Measurements from ENCODE around the gene GRK3. TPM values are rescaled to one million over a fixed set of nuclear protein-coding genes. Genes with fewer than 3 reads are reported as not detected.
A peak's percentile ranks its signal among the peaks of the same experiment; 100 is the strongest.
"Not testable (repeated sequence)": the region's sequence is repeated elsewhere in the genome, so short reads cannot be mapped to it uniquely, and the experiment has no call there.

The GRK3 gene
- total RNA-seq, 3 donors from 2014 or later: 14.4 to 49.1 (median 16.7) TPM

GRCh38 chr22:25621986-25622385, 57.5 kb downstream of the GRK3 start:
- no peak for DNase-seq (ENCODE audit: low spot score in 2 of 2)
- H3K27ac ChIP-seq: no peak overlapping the region
- H3K9me3 ChIP-seq: no peaks in the 10 kb centered on the region
- TF ChIP-seq POLR2A (IDR thresholded peaks at IDR 0.05) (no peak), CTCF (IDR thresholded peaks at IDR 0.05) (no peak), POLR2AphosphoS5 (IDR thresholded peaks at IDR 0.05) (no peak)
- peaks cover 0 to 9% of the 10 kb centered on the region in 2 donors for H3K4me1 ChIP-seq
- H3K36me3 ChIP-seq: no peaks in the 10 kb centered on the region
- H3K27me3 ChIP-seq: no peaks in the 10 kb centered on the region
- no peak overlapping the region for H3K4me3 ChIP-seq
- intact Hi-C loops (cut with DNase I; ENCODE audit: low total_unique reads): no loop called here

DNA sequence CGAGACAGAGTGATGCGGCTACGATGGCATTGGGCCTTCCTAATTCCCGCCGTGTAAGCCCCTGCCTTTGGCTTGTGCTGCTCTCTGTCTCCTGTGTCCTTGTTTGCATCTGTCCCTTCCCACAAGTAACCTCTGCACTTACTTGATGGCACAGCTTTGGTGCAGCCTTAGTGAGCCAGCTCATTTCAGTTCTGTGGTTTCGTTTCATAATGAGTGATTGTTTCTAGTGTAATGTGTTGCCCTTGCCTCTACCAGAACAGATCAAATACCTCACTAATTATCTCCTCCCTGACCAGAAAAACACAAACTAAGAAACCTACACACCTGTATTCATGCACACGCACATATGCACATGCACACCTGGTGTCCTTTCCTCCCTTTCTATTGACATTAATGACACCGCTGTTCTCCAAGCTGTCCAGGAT, 58.8 kb downstream of the GRK3 start:
- no peak for DNase-seq (ENCODE audit: low spot score in 2 of 2)
- Histone ChIP-seq H3K36me3 (no peaks in the 10 kb centered on the region), H3K4me3 (no peak overlapping the region), H3K27ac (peak overlapping the region in 1 of 2 donors; percentile 32), H3K4me1 (peaks cover 0 to 9% of the 10 kb centered on the region in 2 donors), H3K9me3 (no peaks in the 10 kb centered on the region), H3K27me3 (no peaks in the 10 kb centered on the region)
- intact Hi-C loops (cut with DNase I; ENCODE audit: low total_unique reads): no loop called here
- TF ChIP-seq POLR2A (IDR thresholded peaks at IDR 0.05) (no peak), CTCF (IDR thresholded peaks at IDR 0.05) (no peak), POLR2AphosphoS5 (IDR thresholded peaks at IDR 0.05) (no peak)

GRCh38 chr22:25623851-25624250, 59.4 kb downstream of the GRK3 start:
- H3K4me3 ChIP-seq: no peak overlapping the region
- intact Hi-C loops (cut with DNase I; ENCODE audit: low total_unique reads): no loop called here
- H3K27me3 ChIP-seq: no peaks in the 10 kb centered on the region
- H3K4me1 ChIP-seq: peaks cover 0 to 9% of the 10 kb centered on the region in 2 donors
- TF ChIP-seq POLR2A (IDR thresholded peaks at IDR 0.05): no peak
- no peak for TF ChIP-seq CTCF (IDR thresholded peaks at IDR 0.05)
- no peak for TF ChIP-seq POLR2AphosphoS5 (IDR thresholded peaks at IDR 0.05)
- no peaks in the 10 kb centered on the region for H3K36me3 ChIP-seq
- no peaks in the 10 kb centered on the region for H3K9me3 ChIP-seq
- H3K27ac ChIP-seq: no peak overlapping the region
- DNase-seq (ENCODE audit: low spot score in 2 of 2): no peak

GRCh38 chr22:25624476-25624875, 60.0 kb downstream of the GRK3 start:
- intact Hi-C loops (cut with DNase I; ENCODE audit: low total_unique reads): no loop called here
- H3K27me3 ChIP-seq: no peaks in the 10 kb centered on the region
- H3K27ac ChIP-seq: no peak overlapping the region
- H3K4me3 ChIP-seq: no peak overlapping the region
- no peak for DNase-seq (ENCODE audit: low spot score in 2 of 2)
- no peaks in the 10 kb centered on the region for H3K36me3 ChIP-seq
- H3K9me3 ChIP-seq: no peaks in the 10 kb centered on the region
- TF ChIP-seq POLR2A (IDR thresholded peaks at IDR 0.05) (no peak), CTCF (IDR thresholded peaks at IDR 0.05) (no peak), POLR2AphosphoS5 (IDR thresholded peaks at IDR 0.05) (no peak)
- H3K4me1 ChIP-seq: peaks cover 0 to 9% of the 10 kb centered on the region in 2 donors

DNA sequence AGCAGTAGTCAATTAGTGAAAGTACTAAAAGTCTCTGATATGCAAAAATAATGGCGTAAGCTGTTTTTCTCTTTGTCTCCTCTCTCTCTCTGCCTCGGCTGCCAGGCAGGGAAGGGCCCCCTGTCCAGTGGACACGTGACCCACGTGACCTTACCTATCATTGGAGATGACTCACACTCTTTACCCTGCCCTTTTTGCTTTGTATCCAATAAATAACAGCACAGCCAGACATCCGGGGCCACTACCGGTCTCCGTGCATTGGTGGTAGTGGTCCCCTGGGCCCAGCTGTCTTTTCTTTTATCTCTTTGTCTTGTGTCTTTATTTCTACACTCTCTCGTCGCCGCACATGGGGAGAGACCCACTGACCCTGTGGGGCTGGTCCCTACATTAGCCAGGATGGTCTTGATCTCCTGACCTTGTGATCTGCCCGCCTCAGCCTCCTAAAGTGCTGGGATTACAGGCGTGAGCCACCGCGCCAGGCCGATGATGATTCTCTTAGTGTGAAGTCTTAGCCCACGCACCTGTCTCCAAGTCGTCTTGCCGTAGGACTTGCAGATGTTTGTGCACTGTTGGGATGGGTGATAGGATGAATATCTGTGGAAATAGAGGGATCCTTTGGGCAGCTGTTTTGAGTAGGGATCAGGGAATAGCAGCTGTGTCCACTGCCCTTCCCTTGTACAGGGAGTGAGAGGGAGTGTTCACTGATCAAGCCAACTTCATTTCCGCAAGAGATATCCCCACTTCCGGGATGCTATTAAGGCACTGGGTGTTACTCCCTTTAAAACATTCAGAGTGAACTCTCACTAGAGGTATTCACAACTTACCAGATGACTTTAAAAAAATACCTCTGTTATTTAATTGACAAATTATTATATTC, 61.5 kb downstream of the GRK3 start:
- H3K36me3 ChIP-seq; intact Hi-C loops (cut with DNase I; ENCODE audit: low total_unique reads); H3K4me1 ChIP-seq; H3K4me3 ChIP-seq; H3K9me3 ChIP-seq; H3K27ac ChIP-seq; DNase-seq (ENCODE audit: low spot score in 2 of 2); H3K27me3 ChIP-seq: not testable (repeated sequence)
